ENCODE data around the gene PDE3B. TPM values are rescaled to one million over a fixed set of nuclear protein-coding genes. Genes with fewer than 3 reads are reported as not detected.

Gene PDE3B
- polyA plus RNA-seq, 1 of the 3 experiments (the other 2 are of a cell fraction): 0.26 TPM

GRCh38 chr11:14858404-14858803, 214.8 kb downstream of the PDE3B start:
- Histone ChIP-seq H3K9me2 (no peaks in the 10 kb centered on the region), H3F3A (replicated peaks; ENCODE audit: insufficient read depth) (peaks cover 3% of the 10 kb centered on the region), H3K9ac (no peak overlapping the region), H2AFZ (ENCODE audit: low read depth) (no peak overlapping the region), H4K20me1 (ENCODE audit: insufficient read depth) (no peaks in the 10 kb centered on the region), H3K27me3 (ENCODE audit: insufficient read depth) (no peaks in the 10 kb centered on the region), H3K4me2 (no peak overlapping the region), H3K4me1 (ENCODE audit: control insufficient read depth in 1 of 2, insufficient read depth in 2 of 2, low read depth in 1 of 2, low read length in 1 of 2) (no peaks in the 10 kb centered on the region), H3K4me3 (ENCODE audit: low read depth in 2 of 2, low read length in 1 of 2) (no peak overlapping the region), H3K9me3 (no peaks in the 10 kb centered on the region), H3K79me2 (ENCODE audit: insufficient read depth) (no peaks in the 10 kb centered on the region), H3K36me3 (replicated peaks in 1 of 2; ENCODE audit: control insufficient read depth in 1 of 2, insufficient read depth in 2 of 2, low read length in 1 of 2) (no peaks in the 10 kb centered on the region), H3K27ac (ENCODE audit: low read depth in 2 of 2, low read length in 1 of 2) (no peak overlapping the region)
- no peak for DNase-seq
- WGBS (ENCODE audit: low lambda C conversion rate): 74% methylated on average over 1 of the region's 1 CpG
- ChIA-PET POLR2A (no interaction called here), CTCF (interaction anchor here (0.6 kb wide), 1 partner anchor 36 kb away, joined by 4 read pairs; no protein-coding TSS in a partner anchor)
- TF ChIP-seq IRF3 (IDR thresholded peaks at IDR 0.05; ENCODE audit: low read depth, low read length) (no peak), EP300 (IDR thresholded peaks at IDR 0.05; ENCODE audit: borderline replicate concordance in 1 of 2, low read depth in 1 of 2, low read length in 1 of 2) (no peak), MXI1 (IDR thresholded peaks at IDR 0.05; ENCODE audit: low read depth, low read length) (no peak), SIN3A (IDR thresholded peaks at IDR 0.05; ENCODE audit: borderline replicate concordance, low read depth, low read length) (no peak), PBX3 (IDR thresholded peaks at IDR 0.05) (no peak), RXRA (IDR thresholded peaks at IDR 0.05; ENCODE audit: borderline replicate concordance, low read depth) (no peak), REST (IDR thresholded peaks at IDR 0.05; ENCODE audit: low read depth, low read length) (no peak), TEAD4 (IDR thresholded peaks at IDR 0.05; ENCODE audit: borderline replicate concordance, insufficient read depth) (no peak), CTCF (IDR thresholded peaks at IDR 0.05) (no peak), RAD21 (IDR thresholded peaks at IDR 0.05; ENCODE audit: low read length) (no peak), NRF1 (IDR thresholded peaks at IDR 0.05; ENCODE audit: low read depth, low read length) (no peak), POLR2AphosphoS5 (IDR thresholded peaks at IDR 0.05; ENCODE audit: low read depth, low read length) (no peak), RFX5 (IDR thresholded peaks at IDR 0.05; ENCODE audit: low read length) (no peak), MAX (IDR thresholded peaks at IDR 0.05; ENCODE audit: low read depth) (no peak), YY1 (IDR thresholded peaks at IDR 0.05; ENCODE audit: low read depth) (no peak), ZBTB33 (IDR thresholded peaks at IDR 0.05; ENCODE audit: borderline replicate concordance, low read depth) (no peak), USF1 (IDR thresholded peaks at IDR 0.05; ENCODE audit: borderline replicate concordance, low read depth) (no peak), TAF1 (IDR thresholded peaks at IDR 0.05; ENCODE audit: borderline replicate concordance, low read depth, low read length) (no peak), FOXJ3 (CRISPR knock-in tag; IDR thresholded peaks at IDR 0.05) (no peak), USF2 (IDR thresholded peaks at IDR 0.05; ENCODE audit: borderline replicate concordance, low read depth, low read length) (no peak)

Measured in SK-N-SH (cell line).